Panc1 (cell line): ENCODE data around the gene TMEM88. TPM values are rescaled to one million over a fixed set of nuclear protein-coding genes. Genes with fewer than 3 reads are reported as not detected.

Experiments
- ATAC-seq: fragments of 200-7000 bp; cut with Tn5 transposase; 2 replicates; pipeline ENCODE4 v1.9.1; 2020; ENCODE audit warnings: mild to moderate bottlenecking, moderate library complexity
- BruUV-seq: library from RNA; stranded (reverse); fragments of 400-500 nt; replicated peaks from 2 replicates; lab custom pipeline; 2021; lab: Mats Ljungman, UMichigan
- CTCF ChIA-PET: fragments of 300-600 bp; sonication (Branson Sonifier 250); formaldehyde crosslinking; loops from one replicate; lab custom pipeline; 2022; ENCODE audit warnings: antibody characterized with exemption; lab: Charles Lee
- POLR2A ChIA-PET: fragments of 300-600 bp; sonication (Branson Sonifier 250); formaldehyde crosslinking; loops from one replicate; lab custom pipeline; 2022; ENCODE audit warnings: antibody characterized with exemption; lab: Charles Lee
- DNase-seq: peaks from one replicate; pipeline ENCODE4 v3.0.0-alpha.2; 2010; ENCODE audit warnings: low read depth, low spot score
- H3K27ac ChIP-seq: 2 replicates; pipeline ENCODE4 v1.5.1; 2011; ENCODE audit warnings: mild to moderate bottlenecking, low read length, inconsistent platforms
- H3K27me3 ChIP-seq: fragments of 200-500 bp; sonication (Bioruptor generic); 2 replicates; pipeline ENCODE4 v1.6.0; 2014; ENCODE audit warnings: low read length, inconsistent platforms; ENCODE audit not compliant: control insufficient read depth, insufficient read depth
- H3K36me3 ChIP-seq: fragments of 200-500 bp; sonication (Bioruptor generic); 2 replicates; pipeline ENCODE4 v1.5.1; 2014; ENCODE audit warnings: inconsistent platforms, mild to moderate bottlenecking, low read length, moderate library complexity; ENCODE audit not compliant: control insufficient read depth, insufficient read depth
- H3K4me1 ChIP-seq: 2 replicates; pipeline ENCODE4 v1.5.1; 2011; ENCODE audit warnings: inconsistent platforms, mild to moderate bottlenecking, low read length, moderate library complexity; ENCODE audit not compliant: control insufficient read depth, insufficient read depth
- H3K4me3 ChIP-seq, 2 experiments: 2 replicates each; pipeline ENCODE4 v1.5.1; 2011 to 2012; ENCODE audit warnings: low read depth in 2 of 2, low read length in 2 of 2, mild to moderate bottlenecking in 2 of 2, inconsistent platforms in 1 of 2, moderate library complexity in 1 of 2
- H3K9me3 ChIP-seq: fragments of 200-500 bp; sonication (Bioruptor generic); 2 replicates; pipeline ENCODE4 v1.5.1; 2014; ENCODE audit warnings: low read depth, mild to moderate bottlenecking, inconsistent platforms, low read length, moderate library complexity; ENCODE audit not compliant: control insufficient read depth, insufficient read depth
- POLR2AphosphoS5 ChIP-seq: IDR thresholded peaks from 2 replicates; pipeline ENCODE4 v1.6.1; 2012; ENCODE audit warnings: mild to moderate bottlenecking, low read depth, low read length, moderate library complexity
- SIN3A ChIP-seq: IDR thresholded peaks from 2 replicates; pipeline ENCODE4 v1.6.1; 2012; ENCODE audit warnings: low read depth, mild to moderate bottlenecking, low read length, moderate library complexity, borderline replicate concordance; ENCODE audit not compliant: insufficient read depth
- TCF7L2 ChIP-seq: IDR thresholded peaks from 2 replicates; pipeline ENCODE4 v1.6.1; 2011; ENCODE audit warnings: mild to moderate bottlenecking, low read depth, low read length, inconsistent platforms
- in situ Hi-C: cut with HindIII; loops from 2 replicates; pipeline ENCODE4 v1.10.0; 2016; ENCODE audit warnings: low sequenced_read_pairs, low pct_unique_long_range_greater_than_20kb
- intact Hi-C: fragments of 100-400 bp; cut with micrococcal nuclease; formaldehyde crosslinking; loops from one replicate; pipeline ENCODE4 v1.10.0; 2022; ENCODE audit not compliant: unreplicated experiment
- total RNA-seq: library from RNA; stranded (reverse); gene quantifications from one replicate; pipeline ENCODE4 v1.2.1, GENCODE V29; 2021; ENCODE audit not compliant: unreplicated experiment
- TF ChIP-seq, protein P1 (sequence below): fragments of 450-650 bp; IDR thresholded peaks from 2 replicates; pipeline ENCODE4 v1.5.1; 2017; ENCODE audit warnings: mild to moderate bottlenecking
- TF ChIP-seq, protein P2 (sequence below), 2 experiments: IDR thresholded peaks; 2 replicates each; pipeline ENCODE4 v1.6.1; 2011 to 2012; ENCODE audit warnings: low read depth in 2 of 2, control low read depth in 1 of 2, low read length in 1 of 2, mild to moderate bottlenecking in 1 of 2, moderate library complexity in 1 of 2; ENCODE audit not compliant: insufficient read depth in 1 of 2

TMEM88 gene
- total RNA-seq, 1 experiment from 2014 or later = 1.6 TPM

DNA sequence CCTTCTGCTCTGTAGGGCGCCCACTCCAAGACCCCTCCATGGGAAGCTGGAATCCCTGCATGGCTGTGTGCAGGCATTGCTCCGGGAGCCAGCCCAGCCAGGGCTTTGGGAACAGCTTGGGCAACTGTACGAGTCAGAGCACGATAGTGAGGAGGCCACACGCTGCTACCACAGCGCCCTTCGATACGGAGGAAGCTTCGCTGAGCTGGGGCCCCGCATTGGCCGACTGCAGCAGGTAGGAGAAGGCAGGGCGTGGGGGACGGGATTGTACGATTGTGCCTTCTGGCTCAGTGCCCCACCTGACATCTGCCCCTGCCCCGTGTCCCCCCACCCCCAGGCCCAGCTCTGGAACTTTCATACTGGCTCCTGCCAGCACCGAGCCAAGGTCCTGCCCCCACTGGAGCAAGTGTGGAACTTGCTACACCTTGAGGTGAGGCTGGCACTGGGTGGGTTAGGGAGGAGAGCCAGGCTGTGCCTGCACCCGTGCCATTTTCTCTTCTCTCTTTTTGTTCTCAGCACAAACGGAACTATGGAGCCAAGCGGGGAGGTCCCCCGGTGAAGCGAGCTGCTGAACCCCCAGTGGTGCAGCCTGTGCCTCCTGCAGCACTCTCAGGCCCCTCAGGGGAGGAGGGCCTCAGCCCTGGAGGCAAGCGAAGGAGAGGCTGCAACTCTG, 8.7 kb upstream of the TMEM88 start:
- Histone ChIP-seq H3K27ac (no peak overlapping the region), H3K4me1 (peaks cover under 1% of the 10 kb centered on the region), H3K4me3 (no peak overlapping the region), H3K27me3 (no peaks in the 10 kb centered on the region), H3K36me3 (no peaks in the 10 kb centered on the region; the same call in 1 of the 2 replicates), H3K9me3 (no peaks in the 10 kb centered on the region)
- DNase-seq (no peak), ATAC-seq (no peak)
- no TSS peak for BruUV-seq
- intact Hi-C loops (no loop called here), in situ Hi-C loops (no loop called here)
- TF ChIP-seq, protein P1, sequence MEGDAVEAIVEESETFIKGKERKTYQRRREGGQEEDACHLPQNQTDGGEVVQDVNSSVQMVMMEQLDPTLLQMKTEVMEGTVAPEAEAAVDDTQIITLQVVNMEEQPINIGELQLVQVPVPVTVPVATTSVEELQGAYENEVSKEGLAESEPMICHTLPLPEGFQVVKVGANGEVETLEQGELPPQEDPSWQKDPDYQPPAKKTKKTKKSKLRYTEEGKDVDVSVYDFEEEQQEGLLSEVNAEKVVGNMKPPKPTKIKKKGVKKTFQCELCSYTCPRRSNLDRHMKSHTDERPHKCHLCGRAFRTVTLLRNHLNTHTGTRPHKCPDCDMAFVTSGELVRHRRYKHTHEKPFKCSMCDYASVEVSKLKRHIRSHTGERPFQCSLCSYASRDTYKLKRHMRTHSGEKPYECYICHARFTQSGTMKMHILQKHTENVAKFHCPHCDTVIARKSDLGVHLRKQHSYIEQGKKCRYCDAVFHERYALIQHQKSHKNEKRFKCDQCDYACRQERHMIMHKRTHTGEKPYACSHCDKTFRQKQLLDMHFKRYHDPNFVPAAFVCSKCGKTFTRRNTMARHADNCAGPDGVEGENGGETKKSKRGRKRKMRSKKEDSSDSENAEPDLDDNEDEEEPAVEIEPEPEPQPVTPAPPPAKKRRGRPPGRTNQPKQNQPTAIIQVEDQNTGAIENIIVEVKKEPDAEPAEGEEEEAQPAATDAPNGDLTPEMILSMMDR = no peak
- TF ChIP-seq POLR2AphosphoS5 (no peak), SIN3A (no peak)
- TF ChIP-seq, protein P2, sequence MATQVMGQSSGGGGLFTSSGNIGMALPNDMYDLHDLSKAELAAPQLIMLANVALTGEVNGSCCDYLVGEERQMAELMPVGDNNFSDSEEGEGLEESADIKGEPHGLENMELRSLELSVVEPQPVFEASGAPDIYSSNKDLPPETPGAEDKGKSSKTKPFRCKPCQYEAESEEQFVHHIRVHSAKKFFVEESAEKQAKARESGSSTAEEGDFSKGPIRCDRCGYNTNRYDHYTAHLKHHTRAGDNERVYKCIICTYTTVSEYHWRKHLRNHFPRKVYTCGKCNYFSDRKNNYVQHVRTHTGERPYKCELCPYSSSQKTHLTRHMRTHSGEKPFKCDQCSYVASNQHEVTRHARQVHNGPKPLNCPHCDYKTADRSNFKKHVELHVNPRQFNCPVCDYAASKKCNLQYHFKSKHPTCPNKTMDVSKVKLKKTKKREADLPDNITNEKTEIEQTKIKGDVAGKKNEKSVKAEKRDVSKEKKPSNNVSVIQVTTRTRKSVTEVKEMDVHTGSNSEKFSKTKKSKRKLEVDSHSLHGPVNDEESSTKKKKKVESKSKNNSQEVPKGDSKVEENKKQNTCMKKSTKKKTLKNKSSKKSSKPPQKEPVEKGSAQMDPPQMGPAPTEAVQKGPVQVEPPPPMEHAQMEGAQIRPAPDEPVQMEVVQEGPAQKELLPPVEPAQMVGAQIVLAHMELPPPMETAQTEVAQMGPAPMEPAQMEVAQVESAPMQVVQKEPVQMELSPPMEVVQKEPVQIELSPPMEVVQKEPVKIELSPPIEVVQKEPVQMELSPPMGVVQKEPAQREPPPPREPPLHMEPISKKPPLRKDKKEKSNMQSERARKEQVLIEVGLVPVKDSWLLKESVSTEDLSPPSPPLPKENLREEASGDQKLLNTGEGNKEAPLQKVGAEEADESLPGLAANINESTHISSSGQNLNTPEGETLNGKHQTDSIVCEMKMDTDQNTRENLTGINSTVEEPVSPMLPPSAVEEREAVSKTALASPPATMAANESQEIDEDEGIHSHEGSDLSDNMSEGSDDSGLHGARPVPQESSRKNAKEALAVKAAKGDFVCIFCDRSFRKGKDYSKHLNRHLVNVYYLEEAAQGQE (IDR thresholded peaks at IDR 0.05; ENCODE audit: insufficient read depth in 1 of 2, low read depth in 2 of 2, low read length in 1 of 2) = no peak
- ChIA-PET POLR2A (interaction anchor here (0.6 to 0.7 kb wide), 2 partner anchors 98 to 161 kb away, joined by 3 to 7 read pairs; no protein-coding TSS in a partner anchor), CTCF (interaction anchor here (0.6 kb wide), 1 partner anchor 103 kb away, joined by 9 read pairs; no protein-coding TSS in a partner anchor)

DNA sequence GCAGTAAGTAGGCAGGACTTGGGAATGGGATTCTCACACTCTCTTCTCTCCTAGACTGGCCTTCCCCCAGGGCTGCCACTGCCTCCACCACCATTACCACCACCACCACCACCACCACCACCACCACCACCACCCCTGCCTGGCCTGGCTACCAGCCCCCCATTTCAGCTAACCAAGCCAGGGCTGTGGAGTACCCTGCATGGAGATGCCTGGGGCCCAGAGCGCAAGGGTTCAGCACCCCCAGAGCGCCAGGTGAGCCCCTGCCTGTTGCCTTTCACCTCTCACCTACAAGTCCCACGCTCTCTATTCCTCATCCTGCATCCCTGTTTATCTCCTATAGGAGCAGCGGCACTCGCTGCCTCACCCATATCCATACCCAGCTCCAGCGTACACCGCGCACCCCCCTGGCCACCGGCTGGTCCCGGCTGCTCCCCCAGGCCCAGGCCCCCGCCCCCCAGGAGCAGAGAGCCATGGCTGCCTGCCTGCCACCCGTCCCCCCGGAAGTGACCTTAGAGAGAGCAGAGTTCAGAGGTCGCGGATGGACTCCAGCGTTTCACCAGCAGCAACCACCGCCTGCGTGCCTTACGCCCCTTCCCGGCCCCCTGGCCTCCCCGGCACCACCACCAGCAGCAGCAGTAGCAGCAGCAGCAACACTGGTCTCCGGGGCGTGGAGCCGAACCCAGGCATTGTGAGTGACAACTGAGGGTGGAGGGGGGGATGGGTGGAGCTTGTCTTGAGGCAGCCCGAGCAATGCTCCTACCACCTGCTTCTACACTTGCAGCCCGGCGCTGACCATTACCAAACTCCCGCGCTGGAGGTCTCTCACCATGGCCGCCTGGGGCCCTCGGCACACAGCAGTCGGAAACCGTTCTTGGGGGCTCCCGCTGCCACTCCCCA, 7.9 kb upstream of the TMEM88 start:
- DNase-seq (no peak), ATAC-seq (no peak)
- Histone ChIP-seq H3K36me3 (no peaks in the 10 kb centered on the region; the same call in 1 of the 2 replicates), H3K4me1 (peaks cover 5% of the 10 kb centered on the region; the same call in 1 of the 2 replicates), H3K9me3 (no peaks in the 10 kb centered on the region), H3K27ac (no peak overlapping the region), H3K27me3 (no peaks in the 10 kb centered on the region), H3K4me3 (no peak overlapping the region)
- POLR2A ChIA-PET = no interaction called here
- CTCF ChIA-PET = no interaction called here
- BruUV-seq = no TSS peak
- intact Hi-C loops (no loop called here), in situ Hi-C loops (no loop called here)
- TF ChIP-seq POLR2AphosphoS5 = no peak
- TF ChIP-seq SIN3A = no peak
- no peak for TF ChIP-seq TCF7L2
- TF ChIP-seq, protein P2 (IDR thresholded peaks at IDR 0.05; ENCODE audit: insufficient read depth in 1 of 2, low read depth in 2 of 2, low read length in 1 of 2) = no peak
- TF ChIP-seq, protein P1 = no peak
